AML-193 (cell line): ENCODE results near the gene FEZ2.

Experiments
- DNase-seq, 2 experiments: peaks; one replicate each; lab custom pipeline; 2025; lab: John Stamatoyannopoulos, UW

Gene FEZ2

DNA sequence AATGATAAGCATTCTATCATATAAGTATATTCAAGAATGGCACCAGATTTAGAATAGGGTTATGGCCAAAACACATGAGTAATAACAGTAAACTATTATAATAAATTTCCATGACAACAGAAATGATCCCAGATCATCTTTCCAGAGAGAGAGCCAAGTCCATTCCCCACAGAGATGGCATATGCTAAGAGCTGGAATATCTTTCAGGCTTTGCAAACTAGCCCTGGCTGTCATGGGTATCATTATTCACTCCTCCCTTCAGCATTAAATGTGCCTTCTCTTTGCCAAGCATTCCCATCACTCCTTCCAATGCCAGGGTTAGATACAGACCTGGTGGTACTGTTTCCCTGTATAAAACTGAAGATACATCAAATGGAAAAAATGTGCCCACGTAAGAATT, 10.9 kb downstream of the FEZ2 start:
- no peak for DNase-seq

- no peak for DNase-seq
Measured at GRCh38 chr2:36586672-36587071, 11.3 kb downstream of the FEZ2 start.

- peak; percentile 7 to 23 for DNase-seq
Measured at GRCh38 chr2:36584148-36584794, 13.7 kb downstream of the FEZ2 start.

DNA sequence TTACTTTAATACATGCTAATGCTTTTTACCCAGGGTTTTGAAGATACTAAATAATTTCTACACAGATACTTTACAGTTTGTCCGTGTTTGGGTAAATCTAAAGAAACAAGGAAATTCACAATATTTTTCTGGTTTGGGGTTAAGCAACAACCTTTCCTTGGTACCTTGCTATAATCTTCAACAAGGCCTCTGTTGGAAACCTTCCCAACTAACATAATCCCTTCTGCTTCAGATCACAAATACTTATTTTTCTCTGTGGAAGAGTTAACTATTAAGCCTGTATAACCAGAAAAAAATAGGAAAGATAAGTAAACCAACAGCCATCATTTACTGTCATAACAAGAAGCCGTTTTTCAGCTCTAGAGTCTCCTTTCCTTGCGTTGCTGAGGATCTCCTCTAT, 15.0 kb downstream of the FEZ2 start:
- no peak for DNase-seq

- no peak for DNase-seq
Measured at GRCh38 chr2:36582538-36582937, 15.4 kb downstream of the FEZ2 start.

DNA sequence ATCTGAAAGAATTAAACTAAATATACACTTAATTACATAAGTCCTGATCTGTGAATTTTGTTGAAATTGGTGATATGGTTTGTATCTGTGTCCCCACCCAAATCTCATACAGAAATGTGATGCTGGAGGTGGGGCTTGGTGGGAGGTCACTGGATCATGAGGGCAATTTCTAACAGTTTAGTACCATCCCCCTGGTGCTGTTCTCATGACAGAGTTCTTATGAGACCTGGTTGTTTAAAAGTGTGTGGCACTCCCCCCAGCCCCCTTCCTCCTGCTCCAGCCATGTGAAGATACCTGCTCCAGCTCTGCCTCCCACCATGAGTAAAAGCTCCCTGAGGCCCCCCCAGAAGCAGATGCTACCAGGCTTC, 18.7 kb downstream of the FEZ2 start:
- DNase-seq: no peak

GRCh38 chr2:36578343-36579296, 19.3 kb downstream of the FEZ2 start:
- no peak for DNase-seq

DNA sequence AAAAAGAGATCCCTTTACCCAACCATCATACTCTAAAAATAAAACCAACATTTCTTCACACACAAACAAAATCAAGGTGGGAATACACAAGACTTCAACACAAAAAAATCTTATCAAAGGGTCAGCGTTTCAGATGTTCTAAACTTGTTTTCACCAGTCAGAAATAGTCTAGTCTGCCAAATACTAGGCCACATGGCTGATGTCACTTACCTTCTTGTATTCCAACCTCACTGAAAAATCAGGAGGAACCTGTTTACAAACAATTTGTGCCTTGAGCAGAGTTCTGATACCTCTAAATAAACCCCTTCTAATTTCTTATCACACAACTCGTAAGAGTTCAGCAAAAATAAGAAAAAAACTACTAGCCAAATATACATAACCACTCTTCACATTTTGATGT, 20.1 kb downstream of the FEZ2 start:
- DNase-seq: no peak

DNA sequence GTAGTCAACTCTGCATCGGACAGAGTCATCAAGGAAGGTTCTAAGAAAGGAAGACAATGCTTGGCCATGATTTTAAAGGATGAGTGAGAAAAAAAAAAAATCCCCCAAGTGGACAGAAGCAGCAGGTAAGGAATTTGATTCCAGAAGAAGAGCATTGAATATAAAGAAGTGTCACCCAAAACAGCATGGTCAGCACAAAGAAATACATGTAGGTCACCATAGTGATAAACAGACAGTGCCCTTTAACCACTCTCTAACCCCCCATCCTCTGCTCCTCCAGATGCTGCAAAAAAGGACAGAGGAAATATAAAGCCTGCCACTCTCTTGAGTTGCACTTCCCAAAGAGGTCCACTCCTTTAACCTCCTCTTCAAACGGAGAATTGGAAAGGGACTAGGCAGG, 23.4 kb downstream of the FEZ2 start:
- DNase-seq: no peak

- no peak for DNase-seq
Measured at GRCh38 chr2:36573165-36573564, 24.8 kb downstream of the FEZ2 start.

GRCh38 chr2:36572719-36573059, 25.3 kb downstream of the FEZ2 start:
- no peak for DNase-seq

- no peak for DNase-seq
Measured at GRCh38 chr2:36572054-36572718, 25.8 kb downstream of the FEZ2 start.

DNA sequence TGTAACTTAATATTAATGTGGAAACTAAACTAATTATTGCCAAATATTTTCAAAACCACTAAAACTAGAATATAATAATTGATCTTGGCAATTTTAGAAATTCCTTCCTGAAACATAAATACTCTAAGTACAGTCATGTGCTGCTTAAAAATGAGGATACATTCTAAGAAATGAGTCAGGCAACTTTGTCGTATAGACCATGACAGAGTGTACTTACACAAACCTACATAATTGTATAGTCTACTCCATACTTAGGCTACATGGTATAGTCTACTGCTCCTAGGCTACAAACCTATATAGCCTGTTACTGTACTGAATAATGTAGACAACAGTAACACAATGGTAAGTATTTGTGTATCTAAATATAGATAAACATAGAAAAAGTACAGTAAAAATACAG, 27.6 kb downstream of the FEZ2 start:
- DNase-seq: no peak

DNA sequence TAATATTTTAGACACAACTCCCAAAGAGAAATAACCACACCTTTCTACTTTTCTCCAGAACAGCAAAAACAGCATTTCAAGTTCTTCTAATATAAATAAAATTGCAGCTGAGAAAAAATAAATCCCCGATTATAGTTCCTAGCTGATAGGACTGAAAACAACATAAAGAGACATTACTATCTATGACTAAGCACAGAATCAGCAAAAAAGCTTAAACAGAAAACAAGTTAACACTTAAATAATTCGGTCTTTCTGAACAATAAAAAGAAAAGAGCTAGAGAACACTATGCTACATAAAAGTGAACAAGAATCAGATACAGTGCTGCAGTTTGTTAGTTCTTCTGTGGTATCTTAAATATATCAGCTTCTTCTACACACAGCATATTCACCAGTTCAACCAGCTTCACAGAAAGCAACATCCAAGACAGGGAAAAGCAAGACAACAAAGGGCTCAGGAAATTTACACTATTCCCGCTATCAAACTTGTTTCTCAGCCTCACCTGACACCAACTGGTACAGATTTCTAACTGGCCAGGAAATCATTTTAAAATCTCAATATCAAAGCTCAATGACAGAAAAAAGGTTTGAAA, 28.6 kb downstream of the FEZ2 start:
- DNase-seq: no peak

DNA sequence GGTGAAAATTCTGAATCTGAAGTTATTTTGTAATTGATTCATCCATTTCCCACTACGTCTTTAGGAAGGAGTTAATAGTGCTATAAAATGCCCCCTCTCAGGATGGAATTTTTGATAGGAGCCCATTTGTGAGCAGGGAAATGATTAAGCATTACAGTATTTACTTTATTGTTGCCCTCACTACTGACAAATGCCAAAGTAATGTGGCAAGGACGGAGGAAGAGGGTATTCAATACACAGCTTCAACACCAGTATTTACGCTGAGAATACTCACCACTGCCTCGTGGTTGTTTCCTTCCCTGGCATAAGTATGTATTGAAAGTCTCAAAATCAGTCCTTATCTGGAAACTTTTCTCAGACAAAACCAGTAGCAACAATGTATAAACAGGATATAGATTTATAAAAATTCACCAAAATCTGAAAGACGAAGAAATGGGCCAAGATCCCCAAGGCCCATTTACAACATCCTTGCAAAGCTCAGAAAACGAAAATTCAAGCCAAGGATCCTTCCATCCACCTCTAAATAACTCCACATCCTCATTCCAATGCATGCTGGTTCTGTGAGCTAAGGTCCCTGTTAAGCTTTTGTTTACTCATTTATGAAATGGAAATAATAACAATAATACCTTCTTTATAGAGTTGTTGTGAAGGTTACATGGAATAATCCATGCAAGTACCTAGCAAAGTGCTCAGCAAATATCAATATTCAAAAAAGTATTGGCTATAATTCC, 29.3 kb downstream of the FEZ2 start:
- DNase-seq: no peak

DNA sequence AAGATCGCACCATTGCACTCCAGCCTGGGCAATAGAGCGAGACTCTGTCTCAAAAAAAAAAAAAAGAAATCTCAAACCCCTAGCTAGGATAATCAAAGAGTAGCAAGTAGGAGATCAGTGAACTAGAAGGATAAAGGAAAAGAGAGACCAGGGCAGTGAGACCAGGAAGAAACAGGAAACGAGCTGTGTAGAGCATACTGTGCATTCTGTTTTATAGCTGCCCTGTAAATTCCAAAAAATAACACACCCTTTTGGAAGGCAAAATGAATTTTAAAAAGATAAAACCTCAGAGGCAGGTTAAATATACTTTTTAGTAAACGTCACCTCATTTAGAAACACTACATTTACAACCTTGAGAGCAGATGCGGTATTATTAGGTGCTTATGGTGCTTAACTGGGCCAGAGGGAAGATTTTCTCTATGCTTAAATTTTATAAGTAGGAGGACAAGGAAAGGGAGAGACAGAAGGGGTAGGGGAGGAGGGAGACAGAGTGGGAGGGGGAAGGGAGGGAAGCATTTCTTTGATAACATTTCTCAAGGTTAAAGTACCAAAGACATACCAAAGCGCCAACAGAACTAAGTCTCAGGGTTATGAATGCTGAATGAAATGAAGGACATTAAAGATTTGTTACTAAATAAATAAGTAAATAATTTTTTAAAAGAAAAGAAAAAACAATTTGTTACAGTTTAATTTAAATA, 30.1 kb downstream of the FEZ2 start:
- no peak for DNase-seq

DNA sequence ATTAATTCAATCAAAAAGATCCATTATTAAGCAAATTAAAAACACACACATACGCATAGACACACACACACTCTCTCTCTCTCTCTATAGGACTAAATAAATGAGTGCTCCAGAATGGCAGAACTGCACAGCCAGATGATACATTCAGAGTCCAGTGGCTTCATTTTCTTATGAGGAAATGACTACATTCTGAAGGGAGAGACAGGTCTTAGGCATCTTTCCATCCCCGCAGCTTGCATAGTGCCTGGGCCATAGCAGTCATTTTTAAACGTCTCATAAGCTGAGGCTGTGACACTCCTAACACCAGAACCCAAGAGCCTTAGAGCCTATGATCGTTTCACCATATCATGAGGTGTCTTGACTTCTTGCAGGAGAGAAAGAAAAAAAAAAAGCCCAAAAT, 31.1 kb downstream of the FEZ2 start:
- no peak for DNase-seq

GRCh38 chr2:36565712-36566111, 32.3 kb downstream of the FEZ2 start:
- DNase-seq: no peak

DNA sequence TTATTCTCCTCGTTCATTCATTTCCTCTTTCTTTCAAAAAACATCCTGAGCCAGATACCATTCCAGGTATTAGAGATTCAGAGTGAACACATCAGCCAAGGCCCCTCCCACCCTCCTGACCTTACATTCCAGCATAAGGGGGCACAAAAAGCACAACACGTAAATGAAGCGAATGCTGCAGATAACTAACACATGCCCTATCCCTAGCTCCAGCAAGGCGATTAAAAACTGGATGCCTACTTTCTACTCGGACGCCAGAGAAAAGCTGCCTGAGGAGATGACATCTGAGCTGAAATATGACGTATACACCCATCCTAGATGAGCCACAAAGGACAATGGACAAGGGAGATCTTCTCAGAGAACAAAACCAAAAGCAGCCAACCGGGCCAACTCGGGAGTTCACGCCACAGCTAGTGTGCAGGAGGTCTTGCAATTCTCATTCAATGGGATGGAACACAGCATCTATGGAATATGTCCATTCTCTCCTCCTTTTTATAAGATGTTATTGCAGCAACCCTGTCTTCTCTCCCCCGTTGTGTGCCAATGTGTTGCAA, 33.5 kb downstream of the FEZ2 start:
- DNase-seq: no peak

GRCh38 chr2:36562973-36563532, 34.9 kb downstream of the FEZ2 start:
- peak; percentile 20 to 41 for DNase-seq

DNA sequence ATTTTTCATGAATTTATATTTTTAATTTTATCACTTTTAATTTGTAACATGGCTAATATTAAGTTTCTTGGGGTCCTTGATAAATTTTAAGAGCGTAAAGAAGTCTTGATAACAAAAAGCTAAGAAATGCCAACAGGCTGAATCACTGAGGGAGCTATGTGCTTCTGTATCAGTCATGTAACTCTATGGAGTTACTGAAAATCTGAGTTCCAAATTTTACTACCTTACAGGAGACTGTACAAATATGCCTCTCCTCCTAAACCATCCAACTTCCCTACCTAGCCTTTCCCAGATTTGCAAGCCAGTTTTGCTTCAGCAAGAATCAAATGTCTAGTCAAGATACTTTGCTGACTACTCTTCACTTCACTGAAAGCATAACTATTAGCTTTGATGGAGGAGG, 35.7 kb downstream of the FEZ2 start:
- DNase-seq: no peak
